HuH-7 (cell line): ENCODE measurements around the gene SMC5.
"Not testable (repeated sequence)": the region's sequence is repeated elsewhere in the genome, so short reads cannot be mapped to it uniquely, and the experiment has no call there.

Experiments
- DNase-seq: peaks from one replicate; pipeline ENCODE4 v3.0.0; 2011; ENCODE audit warnings: low spot score

SMC5 gene

DNA sequence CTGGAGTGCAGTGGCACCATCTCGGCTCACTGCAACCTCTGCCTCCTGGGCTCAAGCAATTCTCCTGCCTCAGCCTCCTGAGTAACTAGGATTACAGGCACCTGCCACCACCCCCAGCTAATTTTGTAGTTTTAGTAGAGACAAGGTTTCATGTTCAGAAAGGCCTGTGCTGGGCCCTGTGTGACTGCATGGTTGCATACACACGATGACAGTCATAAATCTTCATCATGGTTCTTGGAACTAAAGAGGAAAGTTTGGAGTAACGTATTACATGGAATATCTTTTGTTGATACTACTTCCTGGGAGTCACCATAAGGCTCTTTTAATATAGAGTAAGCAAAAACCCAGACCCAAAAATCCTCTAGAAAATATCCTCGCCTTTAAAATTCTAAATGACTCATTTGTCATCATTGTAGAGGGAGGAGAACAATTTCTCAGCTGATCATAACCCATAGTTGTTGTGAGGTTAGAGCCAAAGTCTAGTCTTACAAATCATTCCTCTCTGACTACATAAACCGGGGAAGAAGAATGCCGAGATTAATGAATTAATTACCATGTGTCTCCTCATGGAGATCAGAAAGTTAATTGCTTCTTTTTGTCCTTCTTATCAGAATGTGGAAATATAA lies 108.6 kb downstream of the SMC5 start:
- no peak for DNase-seq

DNA sequence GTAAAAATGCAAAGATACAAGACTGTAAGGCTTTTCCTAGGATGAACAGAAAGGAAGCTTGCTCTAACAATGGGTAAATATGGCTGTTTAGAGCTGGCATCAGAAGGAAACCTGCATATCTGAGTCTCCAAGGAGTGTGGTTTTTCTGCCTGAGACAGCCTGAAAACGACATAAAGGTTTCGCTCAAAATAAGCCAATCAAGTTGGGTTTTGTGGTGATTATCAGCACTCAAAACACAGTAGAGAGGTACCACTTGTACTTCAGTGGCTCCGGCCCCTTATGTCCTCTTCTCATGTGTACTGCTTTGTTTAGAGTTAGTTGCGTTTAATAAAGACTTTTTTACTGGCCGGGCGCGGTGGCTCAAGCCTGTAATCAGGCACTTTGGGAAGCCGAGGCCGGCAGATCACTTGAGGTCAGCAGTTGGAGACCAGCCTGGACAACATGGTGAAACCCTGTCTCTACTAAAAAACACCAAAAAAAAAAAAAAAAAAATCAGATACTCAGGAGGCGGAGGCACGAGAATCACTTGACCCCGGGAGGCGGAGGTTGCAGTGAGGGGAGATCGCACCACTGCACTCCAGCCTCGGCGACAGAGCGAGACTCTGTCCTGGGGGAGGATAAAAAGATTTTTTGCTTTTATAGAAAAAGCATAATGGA lies 116.3 kb downstream of the SMC5 start:
- no peak for DNase-seq

DNA sequence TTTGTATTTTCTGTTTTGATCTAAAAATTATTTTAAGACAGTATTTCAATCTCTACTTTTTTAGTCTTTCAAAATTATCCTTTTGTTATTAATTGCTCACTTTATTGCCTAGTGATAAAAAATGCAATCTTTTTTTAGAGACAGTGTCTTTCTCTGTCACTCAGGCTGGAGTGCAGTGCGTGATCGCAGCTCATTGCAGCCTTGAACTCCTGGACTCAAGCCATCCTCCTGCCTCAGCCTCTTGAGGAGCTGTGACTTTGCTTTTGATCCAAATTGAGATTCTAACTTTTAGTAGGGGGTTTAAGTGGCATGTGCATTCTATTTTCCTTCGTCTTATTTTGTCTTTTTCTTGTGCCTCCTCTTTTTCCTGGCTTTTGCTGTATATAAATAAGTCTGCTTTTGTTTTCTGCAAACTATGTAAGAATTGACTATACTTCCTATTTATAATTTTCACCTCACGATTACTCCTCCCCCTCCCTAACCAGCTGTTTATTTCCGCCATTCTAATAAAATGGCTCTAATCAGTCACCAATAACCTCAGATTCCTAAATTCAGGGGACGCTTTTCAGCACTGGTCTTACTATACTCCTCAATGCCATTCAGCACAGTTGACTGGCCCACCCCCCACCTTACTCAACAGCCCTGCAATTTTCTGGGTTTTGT lies 123.4 kb downstream of the SMC5 start:
- no peak for DNase-seq

DNA sequence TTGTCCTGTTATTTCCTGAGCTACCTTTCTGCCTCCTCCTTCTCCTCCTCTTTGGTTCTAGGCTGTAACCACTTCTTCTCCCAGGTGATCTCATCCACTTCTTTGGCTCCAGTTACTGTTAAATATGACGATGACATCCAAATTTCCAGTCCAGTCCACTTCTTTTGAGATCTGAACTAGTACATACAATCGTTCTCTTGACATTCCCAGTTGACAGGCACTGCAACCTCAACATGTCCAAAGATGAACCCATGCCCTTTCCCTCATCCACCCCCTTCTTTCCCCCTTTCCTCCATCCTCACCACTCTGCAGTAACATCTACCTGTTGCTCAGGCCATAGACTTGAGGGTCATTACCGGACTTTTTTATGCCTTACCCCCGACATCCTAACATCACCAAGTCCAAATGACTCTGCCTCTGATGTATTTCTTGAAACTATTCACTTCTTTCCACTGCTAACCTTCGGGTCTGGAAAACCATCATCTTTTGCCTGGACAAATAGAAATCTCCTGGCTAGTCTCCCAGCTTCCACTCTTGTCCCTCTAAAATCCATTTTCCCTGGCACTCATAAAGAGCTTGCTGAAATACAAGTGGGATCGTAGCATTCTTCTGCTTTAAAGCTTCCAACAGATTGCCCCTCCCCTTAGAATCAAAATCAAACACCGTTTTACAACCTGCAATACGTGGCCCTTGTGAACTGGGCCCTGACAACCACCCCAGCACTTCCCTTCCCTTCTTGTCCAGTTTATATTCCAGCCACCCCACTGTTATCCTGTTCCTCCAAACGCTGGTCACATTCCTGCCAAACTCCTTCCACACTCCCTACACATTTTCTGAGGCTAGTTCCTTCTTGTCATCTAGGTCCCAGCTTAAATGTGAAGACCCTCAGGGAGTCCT lies 124.2 kb downstream of the SMC5 start:
- no peak for DNase-seq

DNA sequence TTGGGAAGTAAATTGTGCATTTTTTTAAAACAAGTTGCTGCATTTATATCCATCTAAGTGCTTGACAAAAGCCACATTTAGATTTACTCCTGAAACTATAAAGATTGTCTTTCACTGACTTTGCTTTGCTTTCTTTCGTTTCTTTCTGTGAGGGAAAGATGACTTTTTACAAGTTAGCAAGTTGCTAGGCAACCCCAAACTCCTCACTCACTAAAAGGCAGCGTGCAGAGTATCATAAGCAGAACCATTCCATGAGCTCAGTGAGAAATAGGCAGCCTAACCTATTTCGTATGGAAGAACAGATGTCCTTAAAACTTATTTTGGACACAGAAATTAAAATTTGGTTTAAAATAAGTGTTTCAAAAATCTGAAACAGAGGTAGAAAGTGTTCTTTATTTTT lies 126.6 kb downstream of the SMC5 start:
- DNase-seq, result no peak

DNA sequence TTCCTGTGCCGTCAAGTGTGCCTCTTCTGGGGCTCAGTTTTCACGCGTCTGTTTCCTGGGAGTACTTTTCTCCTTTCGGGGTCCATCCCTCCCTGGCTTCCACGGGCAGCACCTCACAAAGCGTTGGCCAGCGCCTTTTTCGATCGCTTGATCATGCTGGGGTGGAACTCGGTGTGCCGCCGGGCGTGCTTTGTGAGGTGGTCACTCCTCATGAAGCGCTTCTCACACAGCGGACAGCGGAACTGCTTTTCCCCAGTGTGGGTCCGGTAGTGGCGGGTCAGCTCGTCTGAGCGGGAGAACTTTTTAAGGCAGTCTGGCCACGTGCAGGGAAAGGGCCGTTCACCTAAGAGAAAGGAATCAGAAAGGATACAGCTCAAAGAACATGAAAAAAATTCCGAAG lies 128.9 kb downstream of the SMC5 start:
- no peak for DNase-seq

DNA sequence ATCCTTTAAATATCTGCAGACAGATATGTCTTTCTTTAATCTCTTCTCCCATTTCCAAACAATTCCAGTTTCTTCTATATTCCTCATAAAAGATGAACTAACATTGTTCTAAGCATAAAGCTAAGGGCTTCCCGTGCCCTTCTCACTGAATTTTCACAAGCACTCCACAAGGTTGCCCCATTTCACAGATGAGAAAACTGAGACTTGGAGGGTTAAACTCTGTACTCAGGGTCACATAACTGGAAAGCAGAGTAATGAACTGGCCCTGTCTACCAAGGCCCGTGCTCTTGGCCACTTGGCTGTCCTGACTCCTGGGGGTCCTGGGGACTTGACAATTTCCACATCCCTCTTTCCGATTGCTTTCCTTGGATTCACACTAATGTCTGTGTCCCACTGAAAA lies 130.4 kb downstream of the SMC5 start:
- no peak for DNase-seq

DNA sequence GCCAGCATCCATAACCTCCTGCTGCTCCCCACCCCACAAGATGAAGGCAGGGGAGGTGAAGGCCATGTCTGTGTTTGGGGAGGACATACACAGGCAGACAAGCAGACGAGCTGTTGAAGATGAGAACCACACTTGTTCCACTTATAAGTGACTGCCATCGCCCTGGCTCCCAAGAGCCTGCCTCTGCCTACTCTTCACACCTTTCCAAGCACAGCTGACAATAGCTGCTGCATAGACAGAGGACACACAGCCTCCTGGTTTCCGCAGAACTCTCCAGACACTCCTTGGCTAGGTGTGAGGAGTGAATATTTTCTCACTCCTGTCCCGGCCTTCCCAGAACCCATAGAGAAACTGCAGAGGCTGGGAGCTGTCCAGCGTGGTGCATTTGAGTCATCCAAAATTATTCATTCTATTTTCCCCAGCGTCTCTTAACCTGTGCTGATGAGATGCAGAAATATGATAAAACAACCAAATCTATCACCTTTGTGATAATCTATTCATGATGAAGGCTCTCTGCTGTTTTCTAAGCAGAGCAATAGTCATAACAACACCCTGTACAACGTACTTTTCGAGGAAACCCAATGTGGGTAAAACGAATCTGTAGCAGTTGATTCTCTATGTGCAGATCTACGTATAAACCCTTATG lies 131.0 kb downstream of the SMC5 start:
- no peak for DNase-seq

DNA sequence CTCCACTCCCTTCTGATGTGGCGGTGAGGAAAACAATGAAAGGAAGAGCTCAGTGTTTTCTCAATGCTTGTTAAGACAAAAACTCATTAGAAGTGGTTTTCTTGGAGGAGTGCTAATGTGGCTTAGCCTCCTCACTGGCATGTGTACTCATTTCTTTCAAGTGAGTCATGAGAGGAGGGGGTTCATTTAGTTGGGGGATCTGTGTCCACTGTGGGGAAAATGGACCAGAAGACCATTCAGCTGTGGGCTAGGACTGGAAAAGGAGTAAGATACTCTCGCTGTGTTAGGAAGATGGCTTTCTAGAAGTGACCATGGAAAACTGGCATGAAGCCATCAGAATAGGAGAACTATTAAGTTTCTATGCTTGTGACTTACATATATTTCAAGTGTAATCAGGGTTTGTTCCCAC lies 132.2 kb downstream of the SMC5 start:
- no peak for DNase-seq

DNA sequence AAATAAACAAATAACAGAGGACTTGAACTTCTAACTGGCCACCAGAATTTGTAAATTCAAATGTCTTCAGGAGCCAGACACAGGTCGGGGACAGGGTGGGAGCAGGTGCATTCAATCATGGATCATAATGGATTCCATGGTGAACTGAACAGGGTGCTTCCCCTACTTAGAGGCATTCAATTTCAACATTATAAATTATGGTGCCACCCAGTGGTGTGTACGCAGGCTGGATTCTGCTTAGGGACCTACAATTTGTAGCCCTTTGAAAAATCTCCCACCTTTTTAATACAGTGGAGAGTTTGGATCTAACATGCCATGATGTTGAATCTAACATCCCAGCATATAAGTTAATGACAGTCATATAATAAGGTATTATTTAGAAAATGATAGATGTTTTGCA lies 133.4 kb downstream of the SMC5 start:
- no peak for DNase-seq

DNA sequence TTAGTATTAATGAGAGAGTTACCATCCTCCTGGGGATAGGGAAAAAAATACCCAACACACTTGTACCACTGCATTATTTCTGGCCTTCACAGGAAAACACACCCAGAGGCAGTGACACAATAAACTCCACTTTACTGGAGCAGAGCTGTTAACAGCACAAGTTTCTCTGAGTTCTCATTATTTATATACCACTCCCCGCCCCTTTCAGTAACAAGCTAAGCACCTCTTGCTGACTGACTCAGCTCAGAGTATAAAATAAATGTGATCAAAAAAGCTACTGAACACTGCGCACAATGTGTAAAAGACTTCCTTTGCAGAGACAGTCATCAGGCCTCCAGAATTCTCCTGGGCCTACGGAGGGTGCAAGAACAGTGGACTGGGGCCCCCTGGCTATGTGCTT lies 134.1 kb downstream of the SMC5 start:
- no peak for DNase-seq

DNA sequence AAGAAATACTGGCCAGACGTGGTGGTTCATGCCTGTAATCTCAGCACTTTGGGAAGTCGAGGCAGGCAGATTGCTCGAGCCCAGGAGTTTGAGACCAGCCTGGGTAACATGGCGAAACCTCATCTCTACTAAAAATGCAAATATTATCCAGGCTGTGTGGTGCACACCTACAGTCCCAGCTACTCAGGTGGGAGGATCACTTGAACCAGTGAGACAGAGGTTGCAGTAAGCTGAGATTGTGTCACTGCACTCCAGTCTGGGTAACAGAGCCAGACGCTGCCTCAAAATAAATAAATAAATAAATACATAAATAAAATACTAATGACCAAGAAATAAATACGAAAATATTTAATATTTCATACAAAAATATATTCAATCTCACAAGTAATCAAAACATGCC lies 136.9 kb downstream of the SMC5 start:
- DNase-seq, result no peak

DNA sequence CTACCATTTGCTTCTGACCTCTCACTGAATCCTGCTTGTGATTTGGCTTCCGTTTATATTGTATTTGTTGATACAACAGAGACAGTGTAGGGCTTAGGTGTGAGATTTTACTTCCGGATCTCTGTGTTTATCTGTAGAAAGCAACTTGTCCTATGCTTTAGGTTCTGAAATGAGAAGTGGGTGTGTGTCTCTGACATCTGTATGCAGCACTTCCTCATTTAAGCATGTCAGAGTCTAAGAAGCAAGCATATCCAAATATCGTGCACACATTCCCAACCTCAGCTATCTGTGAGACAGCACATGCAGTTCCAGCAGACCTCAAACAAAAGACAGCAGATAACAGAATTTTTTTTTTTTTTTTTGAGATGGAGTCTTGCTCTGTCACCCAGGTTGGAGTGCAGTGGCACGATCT lies 139.4 kb downstream of the SMC5 start:
- DNase-seq, result no peak

DNA sequence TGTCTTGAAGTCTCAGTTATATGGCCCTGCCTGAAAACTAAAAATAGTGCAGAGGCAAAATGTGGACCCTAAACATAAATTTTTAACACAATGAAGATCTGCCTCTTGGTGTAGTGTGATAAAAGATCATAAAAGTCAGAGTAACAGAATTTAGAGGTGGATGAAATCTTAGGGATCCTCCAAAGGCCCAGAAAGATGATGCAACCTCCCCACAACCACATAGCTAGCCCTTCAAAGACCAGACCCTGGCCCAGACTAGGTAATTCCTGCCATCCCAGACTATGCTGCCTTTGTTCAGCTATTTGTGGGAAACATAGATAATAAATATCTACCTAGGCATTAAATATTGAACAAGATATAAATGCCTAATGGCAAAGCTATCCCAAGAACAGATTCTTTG lies 140.4 kb downstream of the SMC5 start:
- DNase-seq, result no peak

DNA sequence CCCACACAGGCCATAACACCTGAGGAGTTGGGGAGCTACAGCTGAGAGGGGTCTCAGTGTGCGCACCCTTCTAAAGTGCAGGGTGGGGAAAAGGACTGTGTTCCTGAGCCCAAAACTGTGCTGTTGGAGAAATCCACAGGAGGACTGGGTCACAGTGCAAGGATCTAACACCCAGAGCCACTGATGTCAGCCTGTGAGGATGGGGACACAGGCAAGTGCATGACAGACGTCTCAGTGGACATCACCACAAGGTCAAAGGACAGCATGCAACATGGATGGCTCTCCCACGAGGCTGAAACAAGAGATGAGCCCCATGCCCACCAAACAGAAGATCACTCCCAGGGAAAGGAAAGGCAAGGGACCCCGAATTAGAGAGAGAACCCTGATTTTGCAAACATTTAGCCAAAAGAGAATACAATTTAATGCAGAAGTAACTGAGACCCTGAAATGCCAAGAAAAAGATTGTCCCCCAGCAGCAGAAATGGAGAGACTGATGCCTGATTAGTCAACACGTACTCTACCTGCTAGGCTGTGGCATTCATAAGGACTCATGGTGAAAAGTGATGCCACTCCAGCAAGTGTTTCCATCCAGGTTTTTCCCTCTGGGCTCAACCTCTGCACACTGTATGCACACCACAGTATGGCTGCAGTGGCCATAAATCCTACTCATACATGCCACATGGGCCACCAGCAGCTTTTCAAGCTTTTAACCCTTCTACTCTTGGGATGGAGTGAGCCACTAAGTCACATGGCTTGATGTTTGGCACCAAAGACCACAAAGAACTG lies 141.5 kb downstream of the SMC5 start:
- DNase-seq, result no peak

DNA sequence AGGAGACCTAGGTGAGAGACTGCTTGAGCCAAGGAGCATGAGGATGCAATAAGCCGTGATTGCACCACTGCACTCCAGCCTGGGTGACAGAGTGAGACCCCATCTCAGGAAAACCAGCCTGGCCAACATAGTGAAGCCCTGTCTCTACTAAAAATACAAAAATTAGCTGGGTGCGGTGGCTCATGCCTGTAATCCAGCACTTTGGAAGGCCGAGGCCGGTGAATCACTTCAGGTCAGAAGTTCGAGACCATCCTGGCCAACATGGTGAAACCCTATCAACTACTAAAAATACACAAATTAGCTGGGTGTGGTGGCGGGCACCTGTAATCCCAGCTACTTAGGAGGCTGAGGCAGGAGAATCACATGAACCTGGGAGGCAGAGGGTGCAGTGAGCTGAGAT lies 142.5 kb downstream of the SMC5 start:
- DNase-seq, result not testable (repeated sequence)

DNA sequence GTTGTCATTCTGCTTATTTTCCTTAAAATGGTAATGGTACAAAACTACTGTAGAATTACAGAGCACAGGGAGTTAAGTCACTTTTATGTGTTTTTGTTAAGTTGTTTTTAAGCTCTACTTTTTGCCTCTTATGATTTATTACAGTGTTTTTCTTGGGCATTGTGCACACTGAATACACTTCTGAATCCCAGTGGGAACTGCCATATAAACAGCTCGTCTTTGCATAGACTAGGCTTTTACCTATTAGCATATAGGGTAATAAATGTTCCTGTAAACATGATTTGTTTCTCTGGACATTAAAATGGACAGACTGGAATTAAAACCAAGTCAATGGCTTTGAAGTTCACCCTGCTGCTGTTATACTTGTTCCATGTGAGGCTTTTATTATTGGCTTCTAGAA lies 143.4 kb downstream of the SMC5 start:
- DNase-seq, result no peak

DNA sequence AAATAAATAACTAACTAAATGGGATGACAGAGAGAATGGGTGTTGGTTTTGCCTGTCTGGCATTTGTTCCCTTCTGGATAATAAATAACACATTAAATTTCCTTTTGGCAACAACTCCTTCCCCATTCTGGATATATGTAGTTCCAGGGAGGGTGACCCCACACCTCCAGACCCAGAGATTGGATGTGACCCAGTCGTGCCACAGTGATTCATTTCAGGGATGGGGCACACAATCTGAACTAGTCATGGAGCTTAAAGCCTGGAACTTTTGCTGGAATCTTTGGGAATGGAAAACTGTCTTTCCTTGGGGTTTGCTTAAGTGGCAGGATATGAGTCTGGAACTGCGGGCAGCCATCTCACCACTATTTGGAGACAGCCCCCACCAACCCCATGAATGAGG lies 144.4 kb downstream of the SMC5 start:
- no peak for DNase-seq

DNA sequence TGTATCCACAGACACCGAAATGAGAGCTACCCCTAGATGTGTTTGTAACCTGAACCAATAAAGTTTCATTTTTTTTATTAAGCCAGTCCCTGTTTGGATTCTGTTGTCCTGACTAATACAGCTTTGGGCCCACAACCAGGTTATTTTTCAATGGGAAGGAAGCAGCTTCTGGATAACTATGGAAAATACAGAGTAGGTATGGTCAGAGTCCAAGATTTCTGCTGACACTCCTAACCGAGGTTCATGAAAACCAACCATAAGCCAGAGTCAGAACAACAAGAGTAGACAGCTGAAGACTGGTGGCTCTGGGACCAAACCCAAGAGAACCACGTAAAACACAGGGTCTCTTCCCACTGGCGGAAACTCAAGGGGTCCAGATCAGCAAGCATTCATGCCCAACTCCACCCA lies 144.8 kb downstream of the SMC5 start:
- no peak for DNase-seq

DNA sequence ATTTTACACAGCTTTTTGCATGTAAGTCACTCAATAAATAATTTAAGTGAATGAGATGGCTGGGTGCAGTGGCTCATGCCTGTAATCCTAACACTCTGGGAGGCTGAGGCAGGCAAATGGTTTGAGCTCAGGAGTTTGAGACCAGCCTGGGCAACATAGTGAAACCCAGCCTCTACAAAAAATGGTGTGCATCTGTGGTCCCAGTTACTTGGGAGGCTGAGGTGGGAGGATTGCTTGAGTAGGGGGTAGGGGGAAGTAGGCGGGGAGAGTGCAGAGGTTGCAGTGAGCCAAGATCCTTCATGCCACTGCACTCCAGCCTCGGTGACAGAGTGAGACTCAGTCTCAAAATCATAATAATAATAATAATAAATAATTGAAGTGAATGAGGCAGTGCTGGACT lies 145.5 kb downstream of the SMC5 start:
- DNase-seq, result no peak
